Erythroblast (primary cell): ENCODE data around the gene PMF1.

Experiments used
- GATA1 ChIP-seq: IDR thresholded peaks from 2 replicates; pipeline ENCODE4 v1.6.1; 2011; ENCODE audit warnings: low read depth, mild to moderate bottlenecking, control low read depth, low read length, moderate library complexity
- POLR2A ChIP-seq: IDR thresholded peaks from 2 replicates; pipeline ENCODE4 v1.6.1; 2011; ENCODE audit warnings: mild to moderate bottlenecking, low read length

GRCh38 chr1:156260896-156261295 is 48.1 kb downstream of the PMF1 start:
- no peak for TF ChIP-seq POLR2A
- TF ChIP-seq GATA1 = no peak
